Ectodermal cell (in vitro differentiated cells): ENCODE measurements around the gene ANKS3.

Experiments
- H3K27ac ChIP-seq: 2 replicates; pipeline ENCODE4 v1.7.0; 2013; ENCODE audit warnings: mild to moderate bottlenecking, low read depth, low read length; ENCODE audit not compliant: insufficient read depth, poor library complexity, severe bottlenecking
- H3K27me3 ChIP-seq: 2 replicates; pipeline ENCODE4 v1.7.0; 2013; ENCODE audit warnings: mild to moderate bottlenecking, low read length; ENCODE audit not compliant: insufficient read depth, control insufficient read depth, poor library complexity, severe bottlenecking
- H3K36me3 ChIP-seq: one replicate; pipeline ENCODE4 v1.7.0; 2013; ENCODE audit warnings: low read length; ENCODE audit not compliant: control insufficient read depth, insufficient read depth
- H3K4me1 ChIP-seq: one replicate; pipeline ENCODE4 v1.7.0; 2013; ENCODE audit warnings: low read length; ENCODE audit not compliant: control insufficient read depth, insufficient read depth
- H3K4me3 ChIP-seq: 2 replicates; pipeline ENCODE4 v1.7.0; 2013; ENCODE audit warnings: low read depth, low read length, control low read depth; ENCODE audit not compliant: insufficient read depth
- H3K9me3 ChIP-seq: 2 replicates; pipeline ENCODE4 v1.7.0; 2013; ENCODE audit warnings: mild to moderate bottlenecking, low read length, moderate library complexity; ENCODE audit not compliant: control insufficient read depth
- WGBS, 2 experiments: methylation state at CpG; one replicate each; pipeline ENCODE4 v1.1.7; 2013; ENCODE audit warnings: missing lambda C conversion rate in 2 of 2; 5-methylcytosine and 5-hydroxymethylcytosine counted together

Gene ANKS3

DNA sequence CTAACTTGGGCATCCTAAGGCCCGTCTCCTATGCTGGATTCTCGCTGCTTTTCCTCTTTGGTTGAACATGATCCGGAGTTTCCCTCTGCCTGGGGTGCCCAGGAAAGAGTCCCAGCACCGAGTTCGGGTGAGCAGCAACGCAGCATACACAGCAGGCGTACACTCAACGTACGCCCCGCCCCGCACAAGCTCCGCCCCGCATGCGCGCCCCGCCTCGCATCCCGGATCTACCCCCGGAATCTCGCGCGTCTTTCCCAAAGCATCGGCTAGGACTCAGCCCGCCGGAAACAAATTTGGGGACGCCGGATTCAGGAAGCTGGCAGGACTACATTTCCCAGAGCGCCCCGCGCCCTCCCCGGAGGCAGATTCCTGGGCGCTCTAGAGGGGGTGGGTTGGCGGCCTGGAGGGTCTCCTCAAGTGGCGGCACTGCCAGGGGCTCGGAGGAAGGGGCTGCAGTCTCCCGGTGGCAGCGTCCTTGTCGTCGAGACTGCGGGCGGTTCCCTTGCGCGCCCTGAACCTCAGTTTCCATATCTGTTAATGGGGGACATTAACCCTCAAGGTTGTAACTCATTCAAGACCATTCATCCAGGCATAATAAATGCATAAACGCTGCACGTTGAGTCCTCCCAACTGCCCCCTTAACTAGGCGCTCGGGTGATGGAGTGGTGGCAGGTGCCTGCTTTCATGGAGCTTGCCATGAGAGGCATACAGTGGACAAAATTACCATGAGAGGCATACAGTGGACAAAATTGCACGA lies 34.7 kb upstream of the ANKS3 start:
- Histone ChIP-seq H3K9me3 (no peaks in the 10 kb centered on the region), H3K27me3 (no peaks in the 10 kb centered on the region), H3K36me3 (peaks cover 6% of the 10 kb centered on the region), H3K4me1 (peaks cover 3% of the 10 kb centered on the region), H3K27ac (no peak overlapping the region), H3K4me3 (peak overlapping the region; percentile 33)
- whole genome bisulfite sequencing, 2 experiments = 10 to 12% methylated on average over 48 of the region's 48 CpGs

DNA sequence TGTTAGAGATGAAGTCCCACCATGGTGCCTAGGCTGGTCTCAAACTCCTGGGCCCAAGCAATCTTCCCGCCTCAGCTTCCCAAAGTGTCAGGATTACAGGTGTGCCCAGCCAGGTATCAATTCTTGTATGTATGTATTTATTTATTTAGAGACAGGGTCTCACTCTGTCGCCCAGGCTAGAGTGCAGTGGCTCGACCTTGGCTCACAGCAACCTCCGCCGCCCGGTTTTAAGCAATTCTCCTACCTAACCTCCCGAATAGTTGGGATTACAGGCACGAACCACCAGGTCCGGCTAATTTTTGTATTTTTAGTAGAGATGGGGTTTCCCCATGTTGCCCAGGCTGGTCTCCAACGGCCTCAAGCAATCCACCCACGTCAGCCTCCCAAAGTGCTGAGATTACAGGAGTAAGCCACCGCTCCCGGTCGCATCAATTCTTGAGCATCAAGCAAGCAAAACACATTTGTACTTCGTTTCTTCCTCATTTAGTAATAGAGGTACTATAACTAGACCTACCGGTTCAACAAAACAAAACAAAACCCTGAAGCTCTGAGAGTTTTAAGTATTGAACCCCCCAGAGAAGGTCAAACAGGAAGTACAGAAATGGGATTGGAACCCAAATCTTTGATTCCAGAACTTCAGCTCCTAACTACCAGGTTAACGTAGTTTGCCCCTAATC lies 33.9 kb upstream of the ANKS3 start:
- Histone ChIP-seq H3K27ac (no peak overlapping the region), H3K27me3 (no peaks in the 10 kb centered on the region), H3K4me1 (peaks cover 3% of the 10 kb centered on the region), H3K36me3 (peaks cover 11% of the 10 kb centered on the region), H3K4me3 (peak overlapping the region; percentile 33), H3K9me3 (no peaks in the 10 kb centered on the region)
- WGBS, 2 experiments = 83 to 88% methylated on average over 17 of the region's 17 CpGs

- Histone ChIP-seq H3K27ac (peak within 1 kb of the TSS; percentile 12), H3K9me3 (no peaks in the 10 kb centered on the region), H3K4me3 (peak within 1 kb of the TSS; percentile 93), H3K27me3 (no peaks in the 10 kb centered on the region), H3K4me1 (peaks cover 3% of the 10 kb centered on the region), H3K36me3 (peaks cover 16% of the 10 kb centered on the region)
- WGBS, 2 experiments = 10 to 11% methylated on average over 72 of the region's 72 CpGs
Observed at GRCh38 chr16:4766875-4767628, 33.0 kb upstream of the ANKS3 start, which contains the start of gene ZNF500. TSS of gene ZNF500 (minus strand) at chr16:4767162. CDS start at chr16:4765978, 1,184 bp downstream.

- H3K4me1 ChIP-seq = peaks cover 3% of the 10 kb centered on the region
- no peak overlapping the region for H3K27ac ChIP-seq
- no peaks in the 10 kb centered on the region for H3K27me3 ChIP-seq
- H3K36me3 ChIP-seq = peaks cover 20% of the 10 kb centered on the region
- peak overlapping the region; percentile 93 for H3K4me3 ChIP-seq
- no peaks in the 10 kb centered on the region for H3K9me3 ChIP-seq
- WGBS, 2 experiments = 86% methylated on average over 26 of the region's 26 CpGs
Observed at GRCh38 chr16:4765511-4766474, 31.7 kb upstream of the ANKS3 start.

DNA sequence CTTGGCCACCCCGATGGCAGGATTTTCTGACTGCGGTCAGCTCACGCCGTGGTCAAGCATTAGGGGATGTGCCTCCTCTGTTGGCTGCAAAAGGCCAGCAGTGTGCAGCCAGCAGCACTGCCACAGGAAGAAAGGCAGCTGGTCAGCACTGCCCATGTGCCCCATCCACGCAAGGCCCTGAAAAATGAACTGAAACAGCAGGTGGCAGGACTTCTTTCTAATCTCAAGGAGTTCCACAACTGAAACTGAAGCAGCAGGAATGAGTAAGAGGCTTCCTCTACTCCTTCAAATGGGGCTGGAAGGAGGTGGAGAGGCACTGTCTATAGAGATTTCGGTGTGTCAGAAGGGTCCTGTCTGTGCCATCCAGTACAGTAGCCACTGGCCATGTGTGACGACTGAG lies 29.7 kb upstream of the ANKS3 start:
- WGBS, 2 experiments = 94 to 95% methylated on average over 7 of the region's 7 CpGs
- H3K36me3 ChIP-seq = peaks cover 33% of the 10 kb centered on the region
- no peaks in the 10 kb centered on the region for H3K27me3 ChIP-seq

GRCh38 chr16:4762205-4762604 lies 28.1 kb upstream of the ANKS3 start:
- peaks cover 41% of the 10 kb centered on the region for H3K36me3 ChIP-seq
- no peaks in the 10 kb centered on the region for H3K9me3 ChIP-seq
- H3K4me3 ChIP-seq = no peak overlapping the region
- no peaks in the 10 kb centered on the region for H3K27me3 ChIP-seq
- 93 to 96% methylated on average over 9 of the region's 9 CpGs for WGBS, 2 experiments
- H3K4me1 ChIP-seq = peaks cover 3% of the 10 kb centered on the region
- H3K27ac ChIP-seq = no peak overlapping the region

More for the DNA sequence above, 29.7 kb upstream of the ANKS3 start:
- no peak overlapping the region for H3K4me3 ChIP-seq
- no peaks in the 10 kb centered on the region for H3K9me3 ChIP-seq
- H3K27ac ChIP-seq = no peak overlapping the region
- peaks cover 3% of the 10 kb centered on the region for H3K4me1 ChIP-seq

- Histone ChIP-seq H3K9me3 (no peaks in the 10 kb centered on the region), H3K36me3 (peaks cover 52% of the 10 kb centered on the region)
- 94 to 96% methylated on average over 23 of the region's 23 CpGs for WGBS, 2 experiments
Observed at GRCh38 chr16:4760221-4760910, 26.3 kb upstream of the ANKS3 start.

GRCh38 chr16:4755687-4756086 lies 21.6 kb upstream of the ANKS3 start:
- Histone ChIP-seq H3K27me3 (no peaks in the 10 kb centered on the region), H3K4me1 (no peaks in the 10 kb centered on the region), H3K9me3 (no peaks in the 10 kb centered on the region), H3K27ac (no peak overlapping the region), H3K36me3 (peaks cover 52% of the 10 kb centered on the region), H3K4me3 (no peak overlapping the region)
- 95 to 96% methylated on average over 6 of the region's 6 CpGs for WGBS, 2 experiments

More at GRCh38 chr16:4760221-4760910, 26.3 kb upstream of the ANKS3 start:
- Histone ChIP-seq H3K27ac (no peak overlapping the region), H3K4me3 (no peak overlapping the region), H3K27me3 (no peaks in the 10 kb centered on the region), H3K4me1 (no peaks in the 10 kb centered on the region)

GRCh38 chr16:4754865-4755264 lies 20.8 kb upstream of the ANKS3 start:
- Histone ChIP-seq H3K36me3 (peaks cover 44% of the 10 kb centered on the region), H3K4me3 (no peak overlapping the region), H3K4me1 (no peaks in the 10 kb centered on the region), H3K27ac (no peak overlapping the region), H3K9me3 (no peaks in the 10 kb centered on the region), H3K27me3 (no peaks in the 10 kb centered on the region)
- WGBS, 2 experiments = 96% methylated on average over 4 of the region's 4 CpGs
